ENCODE data around the gene CEACAM16.
A peak's percentile ranks its signal among the peaks of the same experiment; 100 is the strongest.

The CEACAM16 gene

GRCh38 chr19:44653977-44654774 lies 44.8 kb upstream of the CEACAM16 start:
- Histone ChIP-seq H3K27ac (replicated peaks) (no peak overlapping the region), H3K4me3 (replicated peaks; ENCODE audit: insufficient read depth, low read length) (no peak overlapping the region), H3K27me3 (ENCODE audit: insufficient read depth, poor library complexity, severe bottlenecking) (no peaks in the 10 kb centered on the region)
- TF ChIP-seq REST (IDR thresholded peaks at IDR 0.05; ENCODE audit: insufficient replicate concordance, low read depth) (no peak), SPI1 (IDR thresholded peaks at IDR 0.05; ENCODE audit: borderline replicate concordance, low read depth) (no peak), CTCF (IDR thresholded peaks at IDR 0.05; ENCODE audit: insufficient read depth, low read length) (peak; percentile 74), POLR2AphosphoS5 (IDR thresholded peaks at IDR 0.05; ENCODE audit: low read depth) (no peak), GABPA (IDR thresholded peaks at IDR 0.05; ENCODE audit: low read depth) (no peak)
- DNase-seq (ENCODE audit: low read depth in 1 of 2, low spot score in 1 of 2): peak; percentile 46 to 85

GRCh38 chr19:44657211-44657921 lies 41.6 kb upstream of the CEACAM16 start:
- Histone ChIP-seq H3K27ac (replicated peaks) (no peak overlapping the region), H3K4me3 (replicated peaks; ENCODE audit: insufficient read depth, low read length) (no peak overlapping the region), H3K27me3 (ENCODE audit: insufficient read depth, poor library complexity, severe bottlenecking) (no peaks in the 10 kb centered on the region)
- peak; percentile 28 to 72 for DNase-seq (ENCODE audit: low read depth in 1 of 2, low spot score in 1 of 2)
- TF ChIP-seq REST (IDR thresholded peaks at IDR 0.05; ENCODE audit: insufficient replicate concordance, low read depth): no peak
- TF ChIP-seq POLR2AphosphoS5 (IDR thresholded peaks at IDR 0.05; ENCODE audit: low read depth): peak; percentile 52; the same call in 1 of the 2 replicates
- TF ChIP-seq GABPA (IDR thresholded peaks at IDR 0.05; ENCODE audit: low read depth): no peak
- TF ChIP-seq CTCF (IDR thresholded peaks at IDR 0.05; ENCODE audit: insufficient read depth, low read length): peak; percentile 50
- TF ChIP-seq SPI1 (IDR thresholded peaks at IDR 0.05; ENCODE audit: borderline replicate concordance, low read depth): no peak

GRCh38 chr19:44658069-44658733 lies 40.8 kb upstream of the CEACAM16 start:
- Histone ChIP-seq H3K27me3 (ENCODE audit: insufficient read depth, poor library complexity, severe bottlenecking) (no peaks in the 10 kb centered on the region), H3K27ac (replicated peaks) (no peak overlapping the region), H3K4me3 (replicated peaks; ENCODE audit: insufficient read depth, low read length) (no peak overlapping the region)
- DNase-seq (ENCODE audit: low read depth in 1 of 2, low spot score in 1 of 2): no peak
- no peak for TF ChIP-seq SPI1 (IDR thresholded peaks at IDR 0.05; ENCODE audit: borderline replicate concordance, low read depth)
- TF ChIP-seq REST (IDR thresholded peaks at IDR 0.05; ENCODE audit: insufficient replicate concordance, low read depth): no peak
- TF ChIP-seq POLR2AphosphoS5 (IDR thresholded peaks at IDR 0.05; ENCODE audit: low read depth): no peak
- no peak for TF ChIP-seq CTCF (IDR thresholded peaks at IDR 0.05; ENCODE audit: insufficient read depth, low read length)
- TF ChIP-seq GABPA (IDR thresholded peaks at IDR 0.05; ENCODE audit: low read depth): no peak
